Measurements from ENCODE around the gene PALM.

Gene PALM

GRCh38 chr19:772730-773436, 64.1 kb downstream of the PALM start:
- Histone ChIP-seq H3K36me3 (ENCODE audit: insufficient read depth, low read length) (no peaks in the 10 kb centered on the region), H3K27me3 (ENCODE audit: insufficient read depth, low read length, poor library complexity, severe bottlenecking) (no peaks in the 10 kb centered on the region), H4K20me1 (ENCODE audit: insufficient read depth, low read length, poor library complexity, severe bottlenecking) (no peaks in the 10 kb centered on the region), H3K9me3 (ENCODE audit: insufficient read depth, low read depth, low read length) (no peaks in the 10 kb centered on the region), H2AFZ (ENCODE audit: low read length) (no peak overlapping the region), H3K9me2 (replicated peaks; ENCODE audit: low read depth, low read length) (no peaks in the 10 kb centered on the region), H3K9ac (ENCODE audit: low read depth, low read length, poor library complexity, severe bottlenecking) (no peak overlapping the region), H3K4me3 (ENCODE audit: low read length, poor library complexity, severe bottlenecking) (no peak overlapping the region), H3K79me2 (ENCODE audit: insufficient read depth, low read length) (no peaks in the 10 kb centered on the region), H3F3A (ENCODE audit: low read depth) (no peaks in the 10 kb centered on the region), H3K4me1 (ENCODE audit: insufficient read depth, low read length, poor library complexity, severe bottlenecking) (no peaks in the 10 kb centered on the region), H3K4me2 (ENCODE audit: low read depth, low read length, poor library complexity, severe bottlenecking) (no peak overlapping the region)
- no peak for TF ChIP-seq CTCF (conservative IDR thresholded peaks at IDR 0.05; ENCODE audit: low read length)
- TF ChIP-seq EZH2phosphoT487 (IDR thresholded peaks at IDR 0.05; ENCODE audit: borderline replicate concordance), result no peak

- H3K36me3 ChIP-seq (ENCODE audit: insufficient read depth, low read length), result no peaks in the 10 kb centered on the region
- no peak overlapping the region for H3K9ac ChIP-seq (ENCODE audit: low read depth, low read length, poor library complexity, severe bottlenecking)
- H3K9me3 ChIP-seq (ENCODE audit: insufficient read depth, low read depth, low read length), result no peaks in the 10 kb centered on the region
- no peak overlapping the region for H2AFZ ChIP-seq (ENCODE audit: low read length)
- no peaks in the 10 kb centered on the region for H3K9me2 ChIP-seq (replicated peaks; ENCODE audit: low read depth, low read length)
- no peak overlapping the region for H3K4me3 ChIP-seq (ENCODE audit: low read length, poor library complexity, severe bottlenecking)
- H3K79me2 ChIP-seq (ENCODE audit: insufficient read depth, low read length), result no peaks in the 10 kb centered on the region
- H4K20me1 ChIP-seq (ENCODE audit: insufficient read depth, low read length, poor library complexity, severe bottlenecking), result no peaks in the 10 kb centered on the region
- no peaks in the 10 kb centered on the region for H3K4me1 ChIP-seq (ENCODE audit: insufficient read depth, low read length, poor library complexity, severe bottlenecking)
- no peaks in the 10 kb centered on the region for H3K27me3 ChIP-seq (ENCODE audit: insufficient read depth, low read length, poor library complexity, severe bottlenecking)
- no peak overlapping the region for H3K4me2 ChIP-seq (ENCODE audit: low read depth, low read length, poor library complexity, severe bottlenecking)
- TF ChIP-seq CTCF (conservative IDR thresholded peaks at IDR 0.05; ENCODE audit: low read length) (no peak), EZH2phosphoT487 (IDR thresholded peaks at IDR 0.05; ENCODE audit: borderline replicate concordance) (no peak)
- no peaks in the 10 kb centered on the region for H3F3A ChIP-seq (ENCODE audit: low read depth)
These were observed 67.8 kb downstream of the PALM start for GRCh38 chr19:776549-776948.

DNA sequence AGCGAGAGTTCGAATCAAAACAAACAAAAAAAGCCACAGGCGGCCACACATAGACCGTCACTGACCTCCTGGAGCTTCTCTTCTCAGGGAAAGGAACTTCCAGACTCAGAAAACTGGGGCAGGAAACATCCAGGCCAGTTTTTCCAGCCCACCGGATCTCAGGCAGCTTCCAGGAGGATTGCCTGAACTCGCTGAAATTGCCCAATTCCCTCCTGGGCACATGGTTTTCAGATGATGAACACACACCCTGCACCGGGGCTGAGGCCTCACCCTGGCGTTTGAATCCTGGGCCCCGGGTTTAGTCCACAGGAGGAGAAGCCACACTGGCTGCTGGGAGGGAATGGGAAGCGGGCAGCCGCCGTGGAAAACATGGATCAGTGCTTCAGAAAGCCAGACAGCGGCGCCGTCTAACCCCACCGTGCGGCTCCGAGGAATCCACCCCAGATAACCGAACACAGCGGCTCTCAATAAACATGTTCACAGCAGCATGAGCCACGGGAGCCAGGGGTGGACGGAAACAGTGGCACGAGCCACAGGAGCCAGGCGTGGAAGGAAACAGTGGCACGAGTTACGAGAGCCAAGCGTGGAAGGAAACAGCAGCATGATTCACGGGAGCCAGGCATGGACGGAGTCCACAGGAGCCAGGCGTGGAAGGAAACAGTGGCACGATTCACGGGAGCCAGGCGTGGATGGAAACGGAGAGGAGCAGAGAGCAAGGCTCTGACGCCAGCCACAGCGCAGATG, 70.3 kb downstream of the PALM start:
- no peak overlapping the region for H3K9ac ChIP-seq (ENCODE audit: low read depth, low read length, poor library complexity, severe bottlenecking)
- no peak overlapping the region for H3K4me3 ChIP-seq (ENCODE audit: low read length, poor library complexity, severe bottlenecking)
- TF ChIP-seq CTCF (conservative IDR thresholded peaks at IDR 0.05; ENCODE audit: low read length) (no peak), EZH2phosphoT487 (IDR thresholded peaks at IDR 0.05; ENCODE audit: borderline replicate concordance) (no peak)
- H3K36me3 ChIP-seq (ENCODE audit: insufficient read depth, low read length), result no peaks in the 10 kb centered on the region
- H3K9me2 ChIP-seq (replicated peaks; ENCODE audit: low read depth, low read length), result no peaks in the 10 kb centered on the region
- H3K27me3 ChIP-seq (ENCODE audit: insufficient read depth, low read length, poor library complexity, severe bottlenecking), result no peaks in the 10 kb centered on the region
- H3K4me1 ChIP-seq (ENCODE audit: insufficient read depth, low read length, poor library complexity, severe bottlenecking), result no peaks in the 10 kb centered on the region
- H2AFZ ChIP-seq (ENCODE audit: low read length), result no peak overlapping the region
- H3K79me2 ChIP-seq (ENCODE audit: insufficient read depth, low read length), result no peaks in the 10 kb centered on the region
- H3K4me2 ChIP-seq (ENCODE audit: low read depth, low read length, poor library complexity, severe bottlenecking), result no peak overlapping the region
- no peaks in the 10 kb centered on the region for H3K9me3 ChIP-seq (ENCODE audit: insufficient read depth, low read depth, low read length)
- H4K20me1 ChIP-seq (ENCODE audit: insufficient read depth, low read length, poor library complexity, severe bottlenecking), result no peaks in the 10 kb centered on the region
- no peaks in the 10 kb centered on the region for H3F3A ChIP-seq (ENCODE audit: low read depth)
